H9 (cell line): ENCODE data around the gene GALNT10. TPM values are rescaled to one million over a fixed set of nuclear protein-coding genes. Genes with fewer than 3 reads are reported as not detected.
A peak's percentile ranks its signal among the peaks of the same experiment; 100 is the strongest.

Experiments used
- DNase-seq: peaks from one replicate; pipeline ENCODE4 v3.0.0-alpha.2; 2017
- H2AFZ ChIP-seq: one replicate; pipeline ENCODE4 v1.6.1; 2013; ENCODE audit warnings: mild to moderate bottlenecking, low read length, control low read depth, moderate library complexity
- H2AK5ac ChIP-seq: 2 replicates; pipeline ENCODE4 v1.6.1; 2013; ENCODE audit warnings: low read length, control low read depth, mixed read lengths; ENCODE audit not compliant: insufficient read length
- H2BK120ac ChIP-seq: one replicate; pipeline ENCODE4 v1.6.1; 2013; ENCODE audit warnings: low read depth, mild to moderate bottlenecking, low read length, control low read depth, inconsistent platforms; ENCODE audit not compliant: poor library complexity, severe bottlenecking
- H2BK12ac ChIP-seq: 2 replicates; pipeline ENCODE4 v1.6.1; 2013; ENCODE audit warnings: low read length, control low read depth, mixed read lengths, low read depth; ENCODE audit not compliant: insufficient read length
- H2BK15ac ChIP-seq: 2 replicates; pipeline ENCODE4 v1.6.1; 2013; ENCODE audit warnings: low read depth, low read length, control low read depth
- H2BK20ac ChIP-seq: one replicate; pipeline ENCODE4 v1.6.1; 2013; ENCODE audit warnings: low read depth, mild to moderate bottlenecking, low read length, control low read depth, inconsistent platforms; ENCODE audit not compliant: poor library complexity, severe bottlenecking
- H2BK5ac ChIP-seq: 2 replicates; pipeline ENCODE4 v1.6.1; 2013; ENCODE audit warnings: low read length, control low read depth, mixed read lengths; ENCODE audit not compliant: insufficient read length
- H3K14ac ChIP-seq: 2 replicates; pipeline ENCODE4 v1.6.1; 2013; ENCODE audit warnings: low read length, control low read depth; ENCODE audit not compliant: insufficient read depth
- H3K18ac ChIP-seq: 2 replicates; pipeline ENCODE4 v1.6.1; 2013; ENCODE audit warnings: low read depth, mild to moderate bottlenecking, mixed read lengths, low read length, control low read depth; ENCODE audit not compliant: insufficient read length
- H3K23ac ChIP-seq: 2 replicates; pipeline ENCODE4 v1.6.1; 2013; ENCODE audit warnings: low read length, control low read depth, mixed read lengths, low read depth; ENCODE audit not compliant: insufficient read length
- H3K23me2 ChIP-seq: 2 replicates; pipeline ENCODE4 v1.6.1; 2013; ENCODE audit warnings: low read depth, mild to moderate bottlenecking, mixed read lengths, low read length, control low read depth; ENCODE audit not compliant: insufficient read length, poor library complexity, severe bottlenecking
- H3K27ac ChIP-seq: 2 replicates; pipeline ENCODE4 v1.5.1; 2013; ENCODE audit warnings: low read length, control low read depth, mixed read lengths, low read depth; ENCODE audit not compliant: insufficient read length
- H3K27me3 ChIP-seq: 2 replicates; pipeline ENCODE4 v1.6.1; 2013; ENCODE audit warnings: low read length, control low read depth, inconsistent platforms; ENCODE audit not compliant: insufficient read depth
- H3K4ac ChIP-seq: 2 replicates; pipeline ENCODE4 v1.6.1; 2013; ENCODE audit warnings: low read depth, mild to moderate bottlenecking, control low read depth, inconsistent platforms, low read length, moderate library complexity
- H3K4me1 ChIP-seq: 2 replicates; pipeline ENCODE4 v1.6.1; 2013; ENCODE audit warnings: low read length, control low read depth, inconsistent platforms; ENCODE audit not compliant: insufficient read depth
- H3K4me2 ChIP-seq: 2 replicates; pipeline ENCODE4 v1.6.1; 2013; ENCODE audit warnings: low read length, control low read depth, mixed read lengths; ENCODE audit not compliant: insufficient read length, insufficient read depth
- H3K56ac ChIP-seq: 2 replicates; pipeline ENCODE4 v1.6.1; 2013; ENCODE audit warnings: low read depth, mild to moderate bottlenecking, mixed read lengths, low read length, control low read depth; ENCODE audit not compliant: insufficient read length
- H3K79me1 ChIP-seq: 2 replicates; pipeline ENCODE4 v1.6.1; 2013; ENCODE audit warnings: low read depth, mild to moderate bottlenecking, moderate library complexity, low read length, control low read depth, inconsistent platforms; ENCODE audit not compliant: insufficient read depth, poor library complexity, severe bottlenecking
- H3K79me2 ChIP-seq: 2 replicates; pipeline ENCODE4 v1.6.1; 2013; ENCODE audit warnings: low read length, control low read depth, inconsistent platforms; ENCODE audit not compliant: insufficient read depth
- H3K9ac ChIP-seq: 2 replicates; pipeline ENCODE4 v1.6.1; 2013; ENCODE audit warnings: low read length, control low read depth, mixed read lengths; ENCODE audit not compliant: insufficient read length; ENCODE audit errors: extremely low read depth
- H3K9me3 ChIP-seq: one replicate; pipeline ENCODE4 v1.6.1; 2013; ENCODE audit warnings: low read depth, low read length, inconsistent platforms; ENCODE audit not compliant: control insufficient read depth
- H3T11ph ChIP-seq: one replicate; pipeline ENCODE4 v1.6.1; 2013; ENCODE audit warnings: mild to moderate bottlenecking, low read length, control low read depth, inconsistent platforms
- H4K20me1 ChIP-seq: one replicate; pipeline ENCODE4 v1.6.1; 2013; ENCODE audit not compliant: control insufficient read depth, insufficient read length, insufficient read depth
- H4K5ac ChIP-seq: 2 replicates; pipeline ENCODE4 v1.6.1; 2013; ENCODE audit warnings: low read depth, mild to moderate bottlenecking, mixed read lengths, low read length, control low read depth; ENCODE audit not compliant: insufficient read length
- H4K8ac ChIP-seq: replicated peaks from 2 replicates; pipeline ENCODE4 v1.6.1; 2013; ENCODE audit warnings: low read length, control low read depth, mixed read lengths, low read depth; ENCODE audit not compliant: insufficient read length
- H4K91ac ChIP-seq: 2 replicates; pipeline ENCODE4 v1.6.1; 2013; ENCODE audit warnings: low read depth, mild to moderate bottlenecking, moderate library complexity, mixed read lengths, low read length, control low read depth; ENCODE audit not compliant: insufficient read length
- H3K27ac Mint-ChIP-seq, 3 experiments: 2 replicates in 2 of 3; 3 replicates in 1 of 3; pipeline ENCODE4 v1.8.0; 2020 to 2021; ENCODE audit warnings: mixed read lengths in 3 of 3, mild to moderate bottlenecking in 1 of 3, moderate library complexity in 1 of 3
- H3K27me3 Mint-ChIP-seq: 2 replicates; pipeline ENCODE4 v1.8.0; 2021; ENCODE audit warnings: low read depth, mild to moderate bottlenecking, moderate library complexity, mixed read lengths
- H3K36me3 Mint-ChIP-seq, 3 experiments: 2 replicates in 2 of 3; 3 replicates in 1 of 3; pipeline ENCODE4 v1.8.0; 2020 to 2021; ENCODE audit warnings: low read depth in 3 of 3, mixed read lengths in 3 of 3; ENCODE audit not compliant: insufficient read depth in 1 of 3
- H3K4me1 Mint-ChIP-seq, 2 experiments: 2 replicates each; pipeline ENCODE4 v1.8.0; 2020; ENCODE audit warnings: mixed read lengths in 2 of 2
- H3K4me3 Mint-ChIP-seq, 2 experiments: 2 replicates in 1 of 2; 3 replicates in 1 of 2; pipeline ENCODE4 v1.8.0; 2020 to 2021; ENCODE audit warnings: mild to moderate bottlenecking in 2 of 2, mixed read lengths in 2 of 2, moderate library complexity in 1 of 2
- H3K9me3 Mint-ChIP-seq, 2 experiments: 2 replicates in 1 of 2; 3 replicates in 1 of 2; pipeline ENCODE4 v1.8.0; 2020; ENCODE audit warnings: mild to moderate bottlenecking in 2 of 2, mixed read lengths in 2 of 2, moderate library complexity in 1 of 2
- CTCF ChIP-seq: fragments of 200-600 bp; sonication (generic); conservative IDR thresholded peaks from 3 replicates; pipeline ENCODE4 v1.8.0; 2021; ENCODE audit warnings: antibody characterized with exemption, mild to moderate bottlenecking
- WGBS: extraction: QIAGEN DNeasy Blood & Tissue Kit; methylation state at CpG from one replicate; pipeline ENCODE4 v1.1.7; 2013; ENCODE audit warnings: missing lambda C conversion rate, low lambda C conversion rate, mixed read lengths; ENCODE audit not compliant: insufficient read length; ENCODE audit errors: extremely low coverage; 5-methylcytosine and 5-hydroxymethylcytosine counted together
- total RNA-seq: library from RNA; stranded (reverse); gene quantifications from 2 replicates; pipeline ENCODE4 v1.2.1, GENCODE V29; 2021

Gene GALNT10
- total RNA-seq, 1 experiment from 2014 or later: 15.4 TPM

DNA sequence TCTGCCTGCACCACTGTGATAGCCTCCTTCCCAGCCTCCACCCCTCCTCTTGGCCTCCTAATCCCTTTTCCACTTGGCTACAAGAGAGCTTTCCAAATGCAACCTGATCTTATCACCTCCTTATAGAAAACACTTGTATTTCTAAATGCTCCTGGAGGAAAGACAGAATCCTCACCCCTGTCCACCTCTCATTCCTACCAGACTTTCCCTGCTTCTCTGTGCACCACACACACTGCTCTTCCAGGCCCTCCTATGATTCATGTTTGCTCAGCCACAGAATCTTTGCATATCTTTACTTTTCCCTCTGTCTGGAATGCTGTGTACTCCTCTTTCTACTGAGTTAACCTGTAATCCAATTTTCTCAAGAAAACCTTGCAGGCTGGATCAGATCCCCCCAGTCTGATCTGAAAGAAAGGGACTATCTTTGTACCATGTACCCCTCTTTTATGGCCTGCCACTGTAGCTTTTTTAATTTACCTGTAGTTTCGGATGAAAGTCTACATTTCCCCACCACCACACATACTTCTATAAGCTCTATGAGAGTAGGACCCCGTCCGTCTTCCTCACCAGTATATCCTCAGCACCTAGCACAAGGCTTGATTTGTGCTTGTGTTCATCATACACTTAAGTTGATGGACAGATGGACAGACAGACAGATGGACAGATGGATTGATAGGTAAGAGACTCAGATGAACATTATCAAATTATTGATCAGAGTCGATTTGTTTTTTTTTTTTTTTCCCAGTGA is 95.3 kb downstream of the GALNT10 start:
- Histone ChIP-seq H3K9ac (no peak overlapping the region), H3K27ac (no peak overlapping the region)
- DNase-seq: no peak

More for the DNA sequence above, 95.3 kb downstream of the GALNT10 start:
- H4K91ac ChIP-seq: no peak overlapping the region
- no peak overlapping the region for H2BK120ac ChIP-seq
- H4K8ac ChIP-seq: no peak overlapping the region
- H3K18ac ChIP-seq: no peak overlapping the region
- Mint-ChIP-seq H3K36me3 (no peaks in the 10 kb centered on the region), H3K9me3 (no peaks in the 10 kb centered on the region), H3K27me3 (no peaks in the 10 kb centered on the region), H3K4me1 (peaks cover 35 to 37% of the 10 kb centered on the region in 2 experiments), H3K27ac (peak overlapping the region in 2 of 3 experiments; percentile 35 to 85; a peak in 4 of 7 replicates), H3K4me3 (no peak overlapping the region)
- H4K20me1 ChIP-seq: no peaks in the 10 kb centered on the region
- no peak overlapping the region for H3K14ac ChIP-seq
- H2AK5ac ChIP-seq: no peak overlapping the region
- H3K56ac ChIP-seq: no peak overlapping the region
- no peak overlapping the region for H2BK5ac ChIP-seq
- peaks cover 5% of the 10 kb centered on the region; the same call in 1 of the 2 replicates for H3K4me1 ChIP-seq
- WGBS: no CpG with 5 or more reads among the region's 4 CpGs
- no peak overlapping the region for H3K4me2 ChIP-seq
- no peaks in the 10 kb centered on the region for H3K79me1 ChIP-seq
- H3K27me3 ChIP-seq: no peaks in the 10 kb centered on the region
- no peak overlapping the region for H3K23ac ChIP-seq
- H2AFZ ChIP-seq: no peak overlapping the region
- no peak overlapping the region for H3K4ac ChIP-seq
- no peak for TF ChIP-seq CTCF
- H3K23me2 ChIP-seq: no peaks in the 10 kb centered on the region
- H3T11ph ChIP-seq: no peak overlapping the region
- H4K5ac ChIP-seq: no peak overlapping the region
- no peak overlapping the region for H2BK20ac ChIP-seq
- no peak overlapping the region for H2BK15ac ChIP-seq
- H2BK12ac ChIP-seq: no peak overlapping the region
- H3K9me3 ChIP-seq: no peaks in the 10 kb centered on the region
- H3K79me2 ChIP-seq: no peaks in the 10 kb centered on the region
